H9 (cell line): ENCODE results near the gene XPR1. TPM values are rescaled to one million over a fixed set of nuclear protein-coding genes. Genes with fewer than 3 reads are reported as not detected.
A peak's percentile ranks its signal among the peaks of the same experiment; 100 is the strongest.

ENCODE experiments used
- DNase-seq: peaks from one replicate; pipeline ENCODE4 v3.0.0-alpha.2; 2017
- H2AFZ ChIP-seq: one replicate; pipeline ENCODE4 v1.6.1; 2013; ENCODE audit warnings: mild to moderate bottlenecking, low read length, control low read depth, moderate library complexity
- H2AK5ac ChIP-seq: 2 replicates; pipeline ENCODE4 v1.6.1; 2013; ENCODE audit warnings: low read length, control low read depth, mixed read lengths; ENCODE audit not compliant: insufficient read length
- H2BK120ac ChIP-seq: one replicate; pipeline ENCODE4 v1.6.1; 2013; ENCODE audit warnings: low read depth, mild to moderate bottlenecking, low read length, control low read depth, inconsistent platforms; ENCODE audit not compliant: poor library complexity, severe bottlenecking
- H2BK12ac ChIP-seq: 2 replicates; pipeline ENCODE4 v1.6.1; 2013; ENCODE audit warnings: low read length, control low read depth, mixed read lengths, low read depth; ENCODE audit not compliant: insufficient read length
- H2BK15ac ChIP-seq: 2 replicates; pipeline ENCODE4 v1.6.1; 2013; ENCODE audit warnings: low read depth, low read length, control low read depth
- H2BK20ac ChIP-seq: one replicate; pipeline ENCODE4 v1.6.1; 2013; ENCODE audit warnings: low read depth, mild to moderate bottlenecking, low read length, control low read depth, inconsistent platforms; ENCODE audit not compliant: poor library complexity, severe bottlenecking
- H2BK5ac ChIP-seq: 2 replicates; pipeline ENCODE4 v1.6.1; 2013; ENCODE audit warnings: low read length, control low read depth, mixed read lengths; ENCODE audit not compliant: insufficient read length
- H3K14ac ChIP-seq: 2 replicates; pipeline ENCODE4 v1.6.1; 2013; ENCODE audit warnings: low read length, control low read depth; ENCODE audit not compliant: insufficient read depth
- H3K18ac ChIP-seq: 2 replicates; pipeline ENCODE4 v1.6.1; 2013; ENCODE audit warnings: low read depth, mild to moderate bottlenecking, mixed read lengths, low read length, control low read depth; ENCODE audit not compliant: insufficient read length
- H3K23ac ChIP-seq: 2 replicates; pipeline ENCODE4 v1.6.1; 2013; ENCODE audit warnings: low read length, control low read depth, mixed read lengths, low read depth; ENCODE audit not compliant: insufficient read length
- H3K23me2 ChIP-seq: 2 replicates; pipeline ENCODE4 v1.6.1; 2013; ENCODE audit warnings: low read depth, mild to moderate bottlenecking, mixed read lengths, low read length, control low read depth; ENCODE audit not compliant: insufficient read length, poor library complexity, severe bottlenecking
- H3K27ac ChIP-seq: 2 replicates; pipeline ENCODE4 v1.5.1; 2013; ENCODE audit warnings: low read length, control low read depth, mixed read lengths, low read depth; ENCODE audit not compliant: insufficient read length
- H3K27me3 ChIP-seq: 2 replicates; pipeline ENCODE4 v1.6.1; 2013; ENCODE audit warnings: low read length, control low read depth, inconsistent platforms; ENCODE audit not compliant: insufficient read depth
- H3K4ac ChIP-seq: 2 replicates; pipeline ENCODE4 v1.6.1; 2013; ENCODE audit warnings: low read depth, mild to moderate bottlenecking, control low read depth, inconsistent platforms, low read length, moderate library complexity
- H3K4me1 ChIP-seq: 2 replicates; pipeline ENCODE4 v1.6.1; 2013; ENCODE audit warnings: low read length, control low read depth, inconsistent platforms; ENCODE audit not compliant: insufficient read depth
- H3K4me2 ChIP-seq: 2 replicates; pipeline ENCODE4 v1.6.1; 2013; ENCODE audit warnings: low read length, control low read depth, mixed read lengths; ENCODE audit not compliant: insufficient read length, insufficient read depth
- H3K56ac ChIP-seq: 2 replicates; pipeline ENCODE4 v1.6.1; 2013; ENCODE audit warnings: low read depth, mild to moderate bottlenecking, mixed read lengths, low read length, control low read depth; ENCODE audit not compliant: insufficient read length
- H3K79me1 ChIP-seq: 2 replicates; pipeline ENCODE4 v1.6.1; 2013; ENCODE audit warnings: low read depth, mild to moderate bottlenecking, moderate library complexity, low read length, control low read depth, inconsistent platforms; ENCODE audit not compliant: insufficient read depth, poor library complexity, severe bottlenecking
- H3K79me2 ChIP-seq: 2 replicates; pipeline ENCODE4 v1.6.1; 2013; ENCODE audit warnings: low read length, control low read depth, inconsistent platforms; ENCODE audit not compliant: insufficient read depth
- H3K9ac ChIP-seq: 2 replicates; pipeline ENCODE4 v1.6.1; 2013; ENCODE audit warnings: low read length, control low read depth, mixed read lengths; ENCODE audit not compliant: insufficient read length; ENCODE audit errors: extremely low read depth
- H3K9me3 ChIP-seq: one replicate; pipeline ENCODE4 v1.6.1; 2013; ENCODE audit warnings: low read depth, low read length, inconsistent platforms; ENCODE audit not compliant: control insufficient read depth
- H3T11ph ChIP-seq: one replicate; pipeline ENCODE4 v1.6.1; 2013; ENCODE audit warnings: mild to moderate bottlenecking, low read length, control low read depth, inconsistent platforms
- H4K20me1 ChIP-seq: one replicate; pipeline ENCODE4 v1.6.1; 2013; ENCODE audit not compliant: control insufficient read depth, insufficient read length, insufficient read depth
- H4K5ac ChIP-seq: 2 replicates; pipeline ENCODE4 v1.6.1; 2013; ENCODE audit warnings: low read depth, mild to moderate bottlenecking, mixed read lengths, low read length, control low read depth; ENCODE audit not compliant: insufficient read length
- H4K8ac ChIP-seq: replicated peaks from 2 replicates; pipeline ENCODE4 v1.6.1; 2013; ENCODE audit warnings: low read length, control low read depth, mixed read lengths, low read depth; ENCODE audit not compliant: insufficient read length
- H4K91ac ChIP-seq: 2 replicates; pipeline ENCODE4 v1.6.1; 2013; ENCODE audit warnings: low read depth, mild to moderate bottlenecking, moderate library complexity, mixed read lengths, low read length, control low read depth; ENCODE audit not compliant: insufficient read length
- H3K27ac Mint-ChIP-seq, 3 experiments: 2 replicates in 2 of 3; 3 replicates in 1 of 3; pipeline ENCODE4 v1.8.0; 2020 to 2021; ENCODE audit warnings: mixed read lengths in 3 of 3, mild to moderate bottlenecking in 1 of 3, moderate library complexity in 1 of 3
- H3K27me3 Mint-ChIP-seq: 2 replicates; pipeline ENCODE4 v1.8.0; 2021; ENCODE audit warnings: low read depth, mild to moderate bottlenecking, moderate library complexity, mixed read lengths
- H3K36me3 Mint-ChIP-seq, 3 experiments: 2 replicates in 2 of 3; 3 replicates in 1 of 3; pipeline ENCODE4 v1.8.0; 2020 to 2021; ENCODE audit warnings: low read depth in 3 of 3, mixed read lengths in 3 of 3; ENCODE audit not compliant: insufficient read depth in 1 of 3
- H3K4me1 Mint-ChIP-seq, 2 experiments: 2 replicates each; pipeline ENCODE4 v1.8.0; 2020; ENCODE audit warnings: mixed read lengths in 2 of 2
- H3K4me3 Mint-ChIP-seq, 2 experiments: 2 replicates in 1 of 2; 3 replicates in 1 of 2; pipeline ENCODE4 v1.8.0; 2020 to 2021; ENCODE audit warnings: mild to moderate bottlenecking in 2 of 2, mixed read lengths in 2 of 2, moderate library complexity in 1 of 2
- H3K9me3 Mint-ChIP-seq, 2 experiments: 2 replicates in 1 of 2; 3 replicates in 1 of 2; pipeline ENCODE4 v1.8.0; 2020; ENCODE audit warnings: mild to moderate bottlenecking in 2 of 2, mixed read lengths in 2 of 2, moderate library complexity in 1 of 2
- WGBS: extraction: QIAGEN DNeasy Blood & Tissue Kit; methylation state at CpG from one replicate; pipeline ENCODE4 v1.1.7; 2013; ENCODE audit warnings: missing lambda C conversion rate, low lambda C conversion rate, mixed read lengths; ENCODE audit not compliant: insufficient read length; ENCODE audit errors: extremely low coverage; 5-methylcytosine and 5-hydroxymethylcytosine counted together
- total RNA-seq: library from RNA; stranded (reverse); gene quantifications from 2 replicates; pipeline ENCODE4 v1.2.1, GENCODE V29; 2021
- TF ChIP-seq, protein P1 (sequence below): fragments of 200-600 bp; sonication (generic); conservative IDR thresholded peaks from 3 replicates; pipeline ENCODE4 v1.8.0; 2021; ENCODE audit warnings: antibody characterized with exemption, mild to moderate bottlenecking

XPR1 gene
- total RNA-seq, 1 experiment from 2014 or later, result 34.1 TPM

DNA sequence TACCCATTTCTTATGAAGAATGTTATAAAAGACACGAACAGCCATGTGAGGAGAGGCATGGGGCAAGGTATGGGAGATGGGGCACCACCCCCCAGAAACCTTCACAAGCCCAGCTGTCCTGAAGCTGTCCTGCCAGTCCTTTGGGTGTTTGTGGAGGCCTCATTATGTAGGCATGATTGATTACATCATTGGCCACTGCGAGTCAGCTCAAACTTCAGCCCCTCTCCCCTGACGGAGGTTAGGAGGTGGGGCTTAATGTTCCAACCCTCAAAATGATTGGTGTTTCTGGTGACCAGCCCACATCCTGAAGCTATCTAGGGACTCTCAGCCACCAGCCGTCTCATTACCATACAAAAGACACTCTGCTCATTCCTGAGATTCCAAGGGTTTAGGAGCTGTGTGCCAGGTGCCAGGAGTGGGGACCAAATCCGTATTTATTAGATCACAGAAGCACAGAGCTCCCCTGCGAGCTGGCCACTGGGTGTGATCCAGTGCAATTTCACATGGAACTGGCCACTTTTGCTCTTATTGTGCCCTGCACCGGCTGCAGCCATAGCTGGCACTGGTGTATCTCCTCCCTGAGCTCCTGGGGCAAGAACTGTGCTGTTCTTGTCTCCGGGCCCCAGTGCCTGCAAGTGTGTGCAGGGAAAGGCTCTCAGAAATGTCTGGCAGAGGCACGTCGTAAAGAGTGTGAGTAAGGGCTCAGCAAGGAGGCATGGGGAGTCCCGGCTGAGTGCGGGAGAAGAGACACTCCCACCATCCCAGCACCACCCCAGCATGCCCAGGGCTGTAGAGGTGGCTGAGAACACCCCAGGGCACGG is 291.4 kb downstream of the XPR1 start:
- peak overlapping the region; percentile 85 for H3K14ac ChIP-seq
- H3K4me2 ChIP-seq, result peak overlapping the region; percentile 60
- TF ChIP-seq, protein P1, sequence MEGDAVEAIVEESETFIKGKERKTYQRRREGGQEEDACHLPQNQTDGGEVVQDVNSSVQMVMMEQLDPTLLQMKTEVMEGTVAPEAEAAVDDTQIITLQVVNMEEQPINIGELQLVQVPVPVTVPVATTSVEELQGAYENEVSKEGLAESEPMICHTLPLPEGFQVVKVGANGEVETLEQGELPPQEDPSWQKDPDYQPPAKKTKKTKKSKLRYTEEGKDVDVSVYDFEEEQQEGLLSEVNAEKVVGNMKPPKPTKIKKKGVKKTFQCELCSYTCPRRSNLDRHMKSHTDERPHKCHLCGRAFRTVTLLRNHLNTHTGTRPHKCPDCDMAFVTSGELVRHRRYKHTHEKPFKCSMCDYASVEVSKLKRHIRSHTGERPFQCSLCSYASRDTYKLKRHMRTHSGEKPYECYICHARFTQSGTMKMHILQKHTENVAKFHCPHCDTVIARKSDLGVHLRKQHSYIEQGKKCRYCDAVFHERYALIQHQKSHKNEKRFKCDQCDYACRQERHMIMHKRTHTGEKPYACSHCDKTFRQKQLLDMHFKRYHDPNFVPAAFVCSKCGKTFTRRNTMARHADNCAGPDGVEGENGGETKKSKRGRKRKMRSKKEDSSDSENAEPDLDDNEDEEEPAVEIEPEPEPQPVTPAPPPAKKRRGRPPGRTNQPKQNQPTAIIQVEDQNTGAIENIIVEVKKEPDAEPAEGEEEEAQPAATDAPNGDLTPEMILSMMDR, result no peak
- peaks cover 70 to 76% of the 10 kb centered on the region in 2 experiments for H3K4me1 Mint-ChIP-seq
- peak overlapping the region; percentile 11 for H3T11ph ChIP-seq
- H3K56ac ChIP-seq, result no peak overlapping the region
- no peak overlapping the region for H2AK5ac ChIP-seq
- H3K9ac ChIP-seq, result peak overlapping the region; percentile 47
- no peaks in the 10 kb centered on the region for H3K79me1 ChIP-seq
- peaks cover 2% of the 10 kb centered on the region; the same call in 1 of the 2 replicates for H3K27me3 Mint-ChIP-seq
- H4K5ac ChIP-seq, result peak overlapping the region; percentile 54
- H3K4ac ChIP-seq, result peak overlapping the region; percentile 38
- no peaks in the 10 kb centered on the region for H3K9me3 ChIP-seq
- peak overlapping the region; percentile 89 for H3K27ac ChIP-seq
- peaks cover 6% of the 10 kb centered on the region for H3K23me2 ChIP-seq
- H2BK5ac ChIP-seq, result peak overlapping the region; percentile 43
- H4K8ac ChIP-seq, result peak overlapping the region; percentile 7
- peak overlapping the region; percentile 7 for H2BK20ac ChIP-seq
- no peaks in the 10 kb centered on the region; a peak in 1 of 7 replicates for H3K36me3 Mint-ChIP-seq
- H2AFZ ChIP-seq, result no peak overlapping the region
- H2BK15ac ChIP-seq, result no peak overlapping the region
- H4K91ac ChIP-seq, result peak overlapping the region; percentile 98
- no peaks in the 10 kb centered on the region for H3K27me3 ChIP-seq
- H3K4me1 ChIP-seq, result peaks cover 27% of the 10 kb centered on the region; the same call in 1 of the 2 replicates
- H3K79me2 ChIP-seq, result no peaks in the 10 kb centered on the region
- H2BK12ac ChIP-seq, result peak overlapping the region; percentile 40
- peak overlapping the region; percentile 35 to 61 for H3K4me3 Mint-ChIP-seq
- peak overlapping the region; percentile 97 for H3K18ac ChIP-seq
- H3K9me3 Mint-ChIP-seq, result no peaks in the 10 kb centered on the region
- no CpG with 5 or more reads among the region's 13 CpGs for WGBS
- peak; percentile 96 for DNase-seq
- peak overlapping the region; percentile 19 for H2BK120ac ChIP-seq
- no peaks in the 10 kb centered on the region for H4K20me1 ChIP-seq
- H3K27ac Mint-ChIP-seq, result peak overlapping the region; percentile 95 to 98 (median 97)
- H3K23ac ChIP-seq, result no peak overlapping the region
